Pancreas (tissue), 10 donors: ENCODE measurements around the gene PPP3R1. TPM values are rescaled to one million over a fixed set of nuclear protein-coding genes. Genes with fewer than 3 reads are reported as not detected.
A peak's percentile ranks its signal among the peaks of the same experiment; 100 is the strongest.

Experiments
- ATAC-seq, 4 donors: fragments of 200-7000 bp; cut with Tn5 transposase; one replicate each; pipeline versions ENCODE4 v1.8.0 to v1.9.1; 2020; ENCODE audit warnings: mild to moderate bottlenecking in 4 of 4, moderate library complexity in 4 of 4
- DNase-seq, 6 donors: peaks; one replicate each; pipeline ENCODE4 v3.0.0-alpha.2; 2020
- FAIRE-seq: peaks from 2 replicates; lab custom pipeline; 2012; peaks lifted over from hg19 to GRCh38; lab: Jason Lieb, UNC
- H3K27ac ChIP-seq, 4 donors: fragments of 200-600 bp; sonication (generic); 1 replicate in 3 of 4; 2 replicates in 1 of 4; pipeline versions ENCODE4 v1.5.0 to v1.8.0; 2020
- H3K27me3 ChIP-seq, 4 donors: fragments of 200-600 bp; one replicate each; pipeline ENCODE4 v1.8.0; 2021
- H3K36me3 ChIP-seq, 3 donors: fragments of 200-600 bp; sonication (generic) in 1 of 3; one replicate each; pipeline versions ENCODE4 v1.5.0 to v1.8.0; 2020 to 2021
- H3K4me1 ChIP-seq, 3 donors: fragments of 200-600 bp; one replicate each; pipeline ENCODE4 v1.8.0; 2021
- H3K4me3 ChIP-seq, 4 donors: fragments of 200-600 bp; sonication (generic) in 2 of 4; one replicate each; pipeline versions ENCODE4 v1.5.0 to v1.8.0; 2020 to 2021
- H3K9me3 ChIP-seq, 4 donors: fragments of 200-600 bp; one replicate each; pipeline ENCODE4 v1.8.0; 2021
- CTCF ChIP-seq, 4 donors: fragments of 200-600 bp; sonication (generic) in 3 of 4; IDR thresholded peaks; one replicate each; pipeline versions ENCODE4 v1.5.0 to v1.8.0; 2021; ENCODE audit warnings: antibody characterized with exemption in 4 of 4
- WGBS, 2 donors: extraction: QIAGEN DNeasy Blood & Tissue Kit; methylation state at CpG; one replicate each; pipeline ENCODE4 v1.1.7; 2013; 5-methylcytosine and 5-hydroxymethylcytosine counted together
- intact Hi-C, 3 donors: fragments of 100-400 bp; cut with DNase I; formaldehyde crosslinking; loops; one replicate each; pipeline versions ENCODE4 v1.11.1 to v1.14.2; 2022
- polyA plus RNA-seq, 2 donors: library from polyadenylated mRNA; stranded (reverse); fragments of 200-250 nt; gene quantifications; one replicate each; pipeline ENCODE4 v1.2.3, GENCODE V29; 2013
- total RNA-seq, 6 donors: library from RNA; stranded (reverse); fragmentation: NEBNext Ultra II Directional in 4 of 6; extraction: Animal tissue kit (Norgen Biotek cat#: 25700) in 4 of 6; gene quantifications; one replicate each; pipeline versions ENCODE4 v1.2.1 to v1.2.4, GENCODE V29; 2021 to 2023
- donor health status: healthy with polysubstance abuse.
- donor health status: DM: no; HTN: no; CAD: no; lungs with moderate emphysema.
- donor health status: DM: no; HTN: no; CAD: no.
- donor health status: control.
- donor health status: control.
- donor health status: Bipolar disorder and iron deficiency.
- donor health status: DM: yes; HTN: yes; CAD: no.
- donor health status: DM: no; HTN: no; CAD: no.
- donor health status: DM: no; HTN: no; CAD: no.
- donor health status: DM: yes; HTN: yes; CAD: no.

PPP3R1 gene
- total and polyA plus RNA-seq, 8 donors, result 6.1 to 27.4 (median 19.6) TPM

DNA sequence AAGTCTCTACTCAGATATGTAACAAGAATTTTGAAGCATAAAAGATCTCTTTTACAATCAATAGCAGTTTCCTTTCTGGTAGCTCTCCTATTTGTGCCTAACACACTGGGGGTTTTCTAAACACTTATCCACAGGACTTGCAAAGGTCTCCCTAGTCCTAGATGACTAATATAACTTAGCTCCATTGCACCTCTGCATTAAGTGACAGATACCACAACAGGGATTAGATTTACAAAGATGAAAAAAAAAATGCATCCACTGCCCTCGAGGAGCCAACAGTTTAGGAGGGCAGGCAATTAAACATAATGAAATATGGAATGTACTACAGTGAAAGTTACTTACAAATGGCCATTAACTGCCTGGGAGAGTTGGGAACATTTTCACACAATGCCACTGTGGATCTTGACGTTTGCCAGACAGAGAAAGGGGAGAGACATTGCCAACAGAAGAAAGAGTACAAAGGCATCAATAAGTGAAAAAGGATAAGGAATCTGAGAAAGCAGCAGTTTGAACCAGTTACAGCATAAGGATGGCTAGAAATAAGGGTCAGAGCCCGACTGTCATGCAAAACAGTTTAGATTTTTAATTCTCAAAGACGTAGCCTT lies 14.3 kb downstream of the PPP3R1 start:
- no peak for TF ChIP-seq CTCF (IDR thresholded peaks at IDR 0.05)
- Histone ChIP-seq H3K4me3 (no peak overlapping the region), H3K4me1 (peaks cover 6 to 23% (median 23%) of the 10 kb centered on the region in 3 donors), H3K9me3 (no peaks in the 10 kb centered on the region), H3K27me3 (no peaks in the 10 kb centered on the region), H3K36me3 (no peaks in the 10 kb centered on the region), H3K27ac (no peak overlapping the region)
- DNase-seq (no peak), FAIRE-seq (no peak), ATAC-seq (no peak)
- 28 to 31% methylated on average over 4 of the region's 4 CpGs for WGBS, 2 donors
- intact Hi-C loops, result no loop called here

DNA sequence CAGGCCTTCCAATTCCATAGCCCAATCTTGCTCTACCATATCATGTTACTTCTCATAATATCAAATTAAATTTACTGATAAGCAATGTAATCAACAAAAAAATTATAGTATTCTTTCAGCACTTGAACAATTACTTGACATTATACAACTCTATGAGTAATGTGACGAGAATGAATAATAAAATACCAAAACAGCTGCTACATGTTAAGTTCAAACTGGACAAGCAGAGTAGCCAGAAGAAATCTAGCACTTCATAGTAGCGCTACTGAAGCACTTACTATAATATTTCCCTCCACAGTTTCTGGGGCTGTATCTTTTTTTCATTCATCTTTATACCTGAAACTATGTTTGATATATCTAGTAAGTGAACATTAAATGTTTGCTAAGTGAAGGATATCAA lies 14.9 kb downstream of the PPP3R1 start:
- no peak for TF ChIP-seq CTCF (IDR thresholded peaks at IDR 0.05)
- no peak for DNase-seq
- Histone ChIP-seq H3K4me1 (peaks cover 3 to 26% (median 23%) of the 10 kb centered on the region in 3 donors), H3K9me3 (no peaks in the 10 kb centered on the region), H3K4me3 (no peak overlapping the region), H3K36me3 (no peaks in the 10 kb centered on the region), H3K27ac (no peak overlapping the region), H3K27me3 (no peaks in the 10 kb centered on the region)
- FAIRE-seq, result no peak
- ATAC-seq, result peak in 2 of 4 donors; percentile 39 to 44
- WGBS, 2 donors, result 72 to 79% methylated on average over 2 of the region's 2 CpGs
- intact Hi-C loops, result no loop called here

GRCh38 chr2:68236876-68237275 lies 15.5 kb downstream of the PPP3R1 start:
- H3K9me3 ChIP-seq, result no peaks in the 10 kb centered on the region
- ATAC-seq (no peak), DNase-seq (no peak), FAIRE-seq (no peak)
- intact Hi-C loops, result no loop called here
- TF ChIP-seq CTCF (IDR thresholded peaks at IDR 0.05), result no peak
- H3K4me3 ChIP-seq, result no peak overlapping the region
- peaks cover 3 to 28% (median 23%) of the 10 kb centered on the region in 3 donors for H3K4me1 ChIP-seq
- no peaks in the 10 kb centered on the region for H3K36me3 ChIP-seq
- H3K27me3 ChIP-seq, result no peaks in the 10 kb centered on the region
- H3K27ac ChIP-seq, result no peak overlapping the region

DNA sequence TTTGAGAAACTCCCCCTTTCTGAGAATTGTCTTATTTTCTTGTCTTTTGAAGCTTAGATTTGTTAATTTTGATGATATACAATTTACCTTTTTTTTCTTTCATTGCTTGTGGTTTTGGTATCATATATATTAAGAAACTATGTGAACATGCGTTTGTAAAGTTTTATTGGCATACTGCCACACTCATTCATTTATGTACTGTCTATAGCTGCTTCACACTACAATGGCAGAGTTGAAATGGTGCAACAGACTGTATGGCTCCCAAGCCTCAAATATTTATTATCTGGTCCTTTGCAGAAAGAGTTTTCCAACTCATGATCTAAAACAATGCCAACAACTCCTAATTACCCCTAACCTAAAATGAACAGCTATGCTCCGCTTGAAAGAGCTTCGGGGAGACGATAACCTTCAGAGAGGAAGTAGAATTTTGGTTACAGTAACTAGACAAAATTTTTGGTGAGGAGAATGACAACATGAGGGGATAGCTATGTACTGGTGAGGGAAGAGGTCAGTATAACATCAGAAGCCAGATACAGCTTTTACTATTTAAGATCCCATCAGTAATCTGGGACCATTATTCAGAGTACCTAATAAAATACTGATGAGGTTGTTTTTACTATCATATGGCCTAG lies 16.1 kb downstream of the PPP3R1 start:
- Histone ChIP-seq H3K36me3 (no peaks in the 10 kb centered on the region), H3K9me3 (no peaks in the 10 kb centered on the region), H3K4me1 (peaks cover 3 to 30% (median 23%) of the 10 kb centered on the region in 3 donors), H3K4me3 (no peak overlapping the region), H3K27me3 (no peaks in the 10 kb centered on the region), H3K27ac (no peak overlapping the region)
- TF ChIP-seq CTCF (IDR thresholded peaks at IDR 0.05), result no peak
- DNase-seq, result no peak
- intact Hi-C loops, result no loop called here
- FAIRE-seq, result no peak
- ATAC-seq, result no peak
- 68 to 78% methylated on average over 4 of the region's 4 CpGs for WGBS, 2 donors

DNA sequence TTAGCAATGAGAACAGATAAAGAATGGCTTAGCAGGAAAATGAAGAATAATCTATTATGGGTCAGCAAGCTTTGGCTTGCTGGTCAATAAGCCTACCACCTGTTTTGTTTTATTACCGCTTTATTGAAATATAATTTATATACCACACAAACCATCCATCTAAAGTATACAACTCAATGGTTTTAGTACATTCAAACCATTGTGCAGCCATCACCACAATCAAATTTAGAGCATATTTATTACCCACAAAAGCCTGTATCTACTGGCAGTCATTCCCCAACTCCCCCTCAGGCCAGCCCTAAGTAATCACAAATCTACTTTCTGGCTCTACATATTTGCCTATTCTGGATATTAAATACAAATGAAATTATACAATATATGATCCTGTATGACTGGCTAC lies 17.2 kb downstream of the PPP3R1 start:
- no peaks in the 10 kb centered on the region for H3K27me3 ChIP-seq
- H3K27ac ChIP-seq, result no peak overlapping the region
- no peak for FAIRE-seq
- intact Hi-C loops, result no loop called here
- peaks cover 3 to 38% (median 27%) of the 10 kb centered on the region in 3 donors for H3K4me1 ChIP-seq
- no peak overlapping the region for H3K4me3 ChIP-seq
- H3K9me3 ChIP-seq, result no peaks in the 10 kb centered on the region
- TF ChIP-seq CTCF (IDR thresholded peaks at IDR 0.05), result no peak
- DNase-seq, result no peak
- ATAC-seq, result no peak
- 94 to 100% methylated on average over 1 of the region's 1 CpG for WGBS, 2 donors
- H3K36me3 ChIP-seq, result no peaks in the 10 kb centered on the region
